Activated CD8-positive, alpha-beta memory T cell treated with anti-CD3 and anti-CD28 coated beads for 36 hours (primary cell): ENCODE data around the gene NUMBL. TPM values are rescaled to one million over a fixed set of nuclear protein-coding genes. Genes with fewer than 3 reads are reported as not detected.
"Not testable (repeated sequence)": the region's sequence is repeated elsewhere in the genome, so short reads cannot be mapped to it uniquely, and the experiment has no call there.

Experiments used
- CTCF ChIA-PET: fragments of 350-600 bp; sonication (Branson Sonifier 250); formaldehyde crosslinking; loops from one replicate; lab custom pipeline; 2021; ENCODE audit warnings: antibody characterized with exemption; lab: Charles Lee
- POLR2A ChIA-PET: fragments of 350-600 bp; sonication (Branson Sonifier 250); formaldehyde crosslinking; loops from one replicate; lab custom pipeline; 2021; ENCODE audit warnings: antibody characterized with exemption; lab: Charles Lee
- total RNA-seq, 2 experiments: library from RNA; stranded (reverse); gene quantifications; one replicate each; pipeline ENCODE4 v1.2.3, GENCODE V29; 2021

The NUMBL gene
- total RNA-seq, 2 experiments from 2014 or later: 15.2 TPM

GRCh38 chr19:40652303-40652702, 38.1 kb downstream of the NUMBL start:
- CTCF ChIA-PET, POLR2A ChIA-PET: not testable (repeated sequence)

- ChIA-PET CTCF (interaction anchor here (0.6 kb wide), 1 partner anchor 188 kb away, joined by 3 read pairs; no protein-coding TSS in a partner anchor), POLR2A (no interaction called here)
These were observed 39.6 kb downstream of the NUMBL start for GRCh38 chr19:40650749-40651305.

GRCh38 chr19:40649903-40650675, 40.4 kb downstream of the NUMBL start:
- CTCF ChIA-PET, POLR2A ChIA-PET: not testable (repeated sequence)

- ChIA-PET CTCF (interaction anchor here (0.6 to 2.1 kb wide), 2 partner anchors 12 to 1190 kb away, joined by 5 to 10 read pairs; no protein-coding TSS in a partner anchor), POLR2A (no interaction called here)
These were observed 43.7 kb downstream of the NUMBL start for GRCh38 chr19:40646743-40647254.

GRCh38 chr19:40642757-40643305, 47.6 kb downstream of the NUMBL start:
- CTCF ChIA-PET: interaction anchor here (2.2 kb wide), 1 partner anchor 9 kb away, joined by 12 read pairs; no protein-coding TSS in a partner anchor
- POLR2A ChIA-PET: no interaction called here

- POLR2A ChIA-PET: no interaction called here
These were observed 48.3 kb downstream of the NUMBL start for GRCh38 chr19:40642051-40642706.

GRCh38 chr19:40641281-40641680, 49.2 kb downstream of the NUMBL start:
- ChIA-PET CTCF (no interaction called here), POLR2A (no interaction called here)

More at GRCh38 chr19:40642051-40642706, 48.3 kb downstream of the NUMBL start:
- CTCF ChIA-PET: no interaction called here

GRCh38 chr19:40640744-40641143, 49.7 kb downstream of the NUMBL start:
- CTCF ChIA-PET: no interaction called here
- POLR2A ChIA-PET: no interaction called here

- CTCF ChIA-PET: no interaction called here
- POLR2A ChIA-PET: no interaction called here
These were observed 50.8 kb downstream of the NUMBL start for GRCh38 chr19:40639638-40639982.

GRCh38 chr19:40638327-40638726, 52.1 kb downstream of the NUMBL start:
- POLR2A ChIA-PET: interaction anchor here (0.7 kb wide), 1 partner anchor 1032 kb away, joined by 6 read pairs; no protein-coding TSS in a partner anchor
- CTCF ChIA-PET: interaction anchor here (0.6 to 0.9 kb wide), 5 partner anchors 64 to 522 kb away, joined by 3 read pairs; no protein-coding TSS in a partner anchor

- ChIA-PET CTCF (interaction anchor here (1.7 to 4.1 kb wide), 6 partner anchors 10 to 92 kb away, joined by 5 to 57 read pairs (median 12); no protein-coding TSS in a partner anchor), POLR2A (no interaction called here)
These were observed 57.2 kb downstream of the NUMBL start for GRCh38 chr19:40633207-40633606.

- ChIA-PET POLR2A (no interaction called here), CTCF (interaction anchor here (1.7 to 4.1 kb wide), 2 partner anchors 10 to 91 kb away, joined by 5 to 57 read pairs; no protein-coding TSS in a partner anchor)
These were observed 58.0 kb downstream of the NUMBL start for GRCh38 chr19:40632311-40633036.

- ChIA-PET CTCF (interaction anchor here (0.5 to 1.0 kb wide), 3 partner anchors 27 to 954 kb away, joined by 3 to 4 read pairs (median 3); no protein-coding TSS in a partner anchor), POLR2A (interaction anchor here (1.1 kb wide), 1 partner anchor 21 kb away, joined by 3 read pairs; no protein-coding TSS in a partner anchor)
These were observed 59.8 kb downstream of the NUMBL start for GRCh38 chr19:40630571-40631160.

GRCh38 chr19:40629346-40629745, 61.1 kb downstream of the NUMBL start:
- CTCF ChIA-PET: no interaction called here
- POLR2A ChIA-PET: no interaction called here

- ChIA-PET POLR2A (no interaction called here), CTCF (no interaction called here)
These were observed 62.8 kb downstream of the NUMBL start for GRCh38 chr19:40627486-40628279.

GRCh38 chr19:40626918-40627317, 63.5 kb downstream of the NUMBL start:
- CTCF ChIA-PET: interaction anchor here (0.7 kb wide), 1 partner anchor 209 kb away, joined by 3 read pairs; no protein-coding TSS in a partner anchor
- POLR2A ChIA-PET: no interaction called here

GRCh38 chr19:40625406-40626120, 64.9 kb downstream of the NUMBL start:
- POLR2A ChIA-PET: no interaction called here
- CTCF ChIA-PET: interaction anchor here (7.4 kb wide), 1 partner anchor 9 kb away, joined by 57 read pairs; no protein-coding TSS in a partner anchor
